IMR-90 (cell line): ENCODE results near the gene CCR5AS.

Experiments
- ATAC-seq: fragments of 200-7000 bp; cut with Tn5 transposase; 2 replicates; pipeline ENCODE4 v1.9.1; 2020; ENCODE audit warnings: low read depth, mild to moderate bottlenecking, moderate library complexity
- BruUV-seq: library from RNA; stranded (reverse); fragments of 400-500 nt; replicated peaks from 2 replicates; lab custom pipeline; 2021; lab: Mats Ljungman, UMichigan
- CTCF ChIA-PET: fragments of 300-600 bp; formaldehyde crosslinking; extraction: SDS; loops from one replicate; lab custom pipeline; 2021; ENCODE audit warnings: antibody characterized with exemption; lab: Yijun Ruan, JAX
- POLR2A ChIA-PET: fragments of 300-600 bp; sonication (Branson Sonifier 250); formaldehyde crosslinking; loops from one replicate; lab custom pipeline; 2022; ENCODE audit warnings: antibody characterized with exemption; ENCODE audit not compliant: unreplicated experiment; lab: Charles Lee
- DNase-seq: peaks from one replicate; pipeline ENCODE4 v3.0.0; 2013
- H2AFZ ChIP-seq: replicated peaks from 2 replicates; pipeline ENCODE3; 2013; ENCODE audit warnings: low read length, mild to moderate bottlenecking; ENCODE audit not compliant: poor library complexity
- H2AK5ac ChIP-seq: 2 replicates; pipeline ENCODE4 v1.6.1; 2013; ENCODE audit warnings: low read depth, low read length, inconsistent platforms
- H2AK9ac ChIP-seq: replicated peaks from 2 replicates; pipeline ENCODE3; 2013; ENCODE audit warnings: mild to moderate bottlenecking, low read depth, low read length, moderate library complexity; ENCODE audit not compliant: poor library complexity
- H2BK120ac ChIP-seq: 2 replicates; pipeline ENCODE4 v1.6.1; 2013; ENCODE audit warnings: low read depth, low read length, inconsistent platforms
- H2BK15ac ChIP-seq: 3 replicates; pipeline ENCODE4 v1.6.1; 2013; ENCODE audit warnings: low read depth, low read length, inconsistent platforms
- H2BK20ac ChIP-seq: 2 replicates; pipeline ENCODE4 v1.6.1; 2013; ENCODE audit warnings: low read depth, mild to moderate bottlenecking, inconsistent platforms, low read length, moderate library complexity
- H2BK5ac ChIP-seq: 2 replicates; pipeline ENCODE4 v1.6.1; 2013; ENCODE audit warnings: mild to moderate bottlenecking, low read depth, low read length, inconsistent platforms; ENCODE audit not compliant: poor library complexity, severe bottlenecking
- H3K14ac ChIP-seq: replicated peaks from 2 replicates; pipeline ENCODE4 v1.6.1; 2013; ENCODE audit warnings: low read depth, low read length, inconsistent platforms
- H3K18ac ChIP-seq: 2 replicates; pipeline ENCODE4 v1.6.1; 2013; ENCODE audit warnings: low read depth, low read length, control low read depth
- H3K23ac ChIP-seq: 2 replicates; pipeline ENCODE4 v1.6.1; 2013; ENCODE audit warnings: low read depth, low read length, inconsistent platforms
- H3K27ac ChIP-seq: 2 replicates; pipeline ENCODE4 v1.5.1; 2013; ENCODE audit warnings: mild to moderate bottlenecking, control low read depth, low read length; ENCODE audit not compliant: insufficient read depth
- H3K27me3 ChIP-seq: 2 replicates; pipeline ENCODE4 v1.6.1; 2013; ENCODE audit warnings: low read length; ENCODE audit not compliant: control insufficient read depth, insufficient read depth
- H3K36me3 ChIP-seq: 2 replicates; pipeline ENCODE4 v1.6.1; 2013; ENCODE audit warnings: low read length, mixed read lengths; ENCODE audit not compliant: control insufficient read depth, insufficient read depth
- H3K4ac ChIP-seq: 2 replicates; pipeline ENCODE4 v1.6.1; 2013; ENCODE audit warnings: low read depth, low read length, inconsistent platforms
- H3K4me1 ChIP-seq: 2 replicates; pipeline ENCODE4 v1.6.1; 2013; ENCODE audit warnings: low read length, mixed read lengths; ENCODE audit not compliant: control insufficient read depth, insufficient read depth
- H3K4me2 ChIP-seq: 2 replicates; pipeline ENCODE4 v1.6.1; 2013; ENCODE audit warnings: low read depth, mild to moderate bottlenecking, control low read depth, low read length, moderate library complexity
- H3K4me3 ChIP-seq: 2 replicates; pipeline ENCODE4 v1.5.1; 2013; ENCODE audit warnings: low read depth, mild to moderate bottlenecking, control low read depth, low read length, moderate library complexity; ENCODE audit not compliant: insufficient read depth
- H3K56ac ChIP-seq: 2 replicates; pipeline ENCODE4 v1.6.1; 2013; ENCODE audit warnings: low read length, inconsistent platforms; ENCODE audit not compliant: insufficient read depth; ENCODE audit errors: extremely low read depth
- H3K79me1 ChIP-seq, 2 experiments: 2 replicates each; pipeline ENCODE4 v1.6.1; 2013; ENCODE audit warnings: low read length in 2 of 2, inconsistent platforms in 1 of 2, low read depth in 1 of 2
- H3K9ac ChIP-seq: 2 replicates; pipeline ENCODE4 v1.6.1; 2013; ENCODE audit warnings: low read depth, low read length, control low read depth
- H3K9me1 ChIP-seq: 2 replicates; pipeline ENCODE4 v1.6.1; 2013; ENCODE audit warnings: low read length, inconsistent platforms; ENCODE audit not compliant: insufficient read depth
- H3K9me3 ChIP-seq: 2 replicates; pipeline ENCODE4 v1.6.1; 2013; ENCODE audit warnings: low read length; ENCODE audit not compliant: control insufficient read depth, insufficient read depth
- H4K20me1 ChIP-seq: 2 replicates; pipeline ENCODE4 v1.6.1; 2013; ENCODE audit warnings: low read length, inconsistent platforms; ENCODE audit not compliant: insufficient read depth
- H4K5ac ChIP-seq: 2 replicates; pipeline ENCODE4 v1.6.1; 2013; ENCODE audit warnings: mild to moderate bottlenecking, low read depth, low read length, control low read depth
- H4K8ac ChIP-seq, 2 experiments: 2 replicates each; pipeline ENCODE4 v1.6.1; 2013; ENCODE audit warnings: low read depth in 2 of 2, low read length in 2 of 2, control low read depth in 1 of 2, inconsistent platforms in 1 of 2
- H4K91ac ChIP-seq: 2 replicates; pipeline ENCODE4 v1.6.1; 2013; ENCODE audit warnings: low read depth, low read length, inconsistent platforms; ENCODE audit not compliant: insufficient read depth
- BHLHE40 ChIP-seq: fragments of 150-350 bp; IDR thresholded peaks from 2 replicates; pipeline ENCODE4 v1.6.1; 2016; ENCODE audit warnings: mild to moderate bottlenecking, low read depth, low read length
- CEBPB ChIP-seq: IDR thresholded peaks from 2 replicates; pipeline ENCODE4 v1.6.1; 2012; ENCODE audit warnings: low read depth, low read length, improper control_type of control experiment
- CHD1 ChIP-seq: IDR thresholded peaks from 2 replicates; pipeline ENCODE4 v1.6.1; 2012; ENCODE audit warnings: low read depth, low read length, improper control_type of control experiment
- CTCF ChIP-seq: conservative IDR thresholded peaks from 2 replicates; pipeline ENCODE4 v1.5.1; 2012; ENCODE audit warnings: mild to moderate bottlenecking, low read depth, low read length, improper control_type of control experiment
- FOS ChIP-seq: fragments of 150-350 bp; IDR thresholded peaks from 2 replicates; pipeline ENCODE4 v1.6.1; 2016; ENCODE audit warnings: low read depth, low read length
- MXI1 ChIP-seq: IDR thresholded peaks from 2 replicates; pipeline ENCODE4 v1.6.1; 2012; ENCODE audit warnings: low read depth, mild to moderate bottlenecking, low read length, moderate library complexity, borderline replicate concordance
- RFX5 ChIP-seq: IDR thresholded peaks from 2 replicates; pipeline ENCODE4 v1.8.0; 2012; ENCODE audit warnings: low read depth, mild to moderate bottlenecking, low read length, moderate library complexity
- SMC3 ChIP-seq: fragments of 150-350 bp; IDR thresholded peaks from 2 replicates; pipeline ENCODE4 v1.6.1; 2016; ENCODE audit warnings: low read depth, mild to moderate bottlenecking, antibody characterized with exemption, low read length, moderate library complexity
- WGBS, 2 experiments: methylation state at CpG; one replicate each; pipeline versions ENCODE4 v1.1.5 to v1.1.7; 2013; ENCODE audit warnings: missing lambda C conversion rate in 2 of 2; ENCODE audit not compliant: insufficient read length in 1 of 2; ENCODE audit errors: extremely low coverage in 2 of 2; 5-methylcytosine and 5-hydroxymethylcytosine counted together
- dilution Hi-C: fragments of 300-500 bp; cut with HindIII; formaldehyde crosslinking; loops from one replicate; pipeline ENCODE4 v1.14.3; 2018; ENCODE audit warnings: low sequenced_read_pairs; ENCODE audit not compliant: unreplicated experiment
- in situ Hi-C: fragments of 300-500 bp; cut with MboI; formaldehyde crosslinking; loops from 3 replicates; pipeline ENCODE4 v1.14.3; 2019; ENCODE audit warnings: low sequenced_read_pairs, inconsistent platforms, mixed read lengths
- intact Hi-C: fragments of 100-400 bp; cut with micrococcal nuclease; formaldehyde crosslinking; loops from 2 replicates; pipeline ENCODE4 v1.10.0; 2022

The CCR5AS gene

GRCh38 chr3:46456118-46456517, 49.3 kb upstream of the CCR5AS start:
- Histone ChIP-seq H3K4me3 (no peak overlapping the region), H3K4me1 (no peaks in the 10 kb centered on the region), H3K14ac (no peak overlapping the region), H3K9me1 (no peaks in the 10 kb centered on the region), H3K36me3 (no peaks in the 10 kb centered on the region), H4K5ac (no peak overlapping the region), H3K23ac (no peak overlapping the region), H2BK20ac (no peak overlapping the region), H3K4ac (no peak overlapping the region), H2BK5ac (no peak overlapping the region), H2AFZ (no peak overlapping the region), H3K79me1 (no peaks in the 10 kb centered on the region), H4K8ac (no peak overlapping the region), H3K4me2 (no peak overlapping the region), H2AK9ac (no peak overlapping the region), H3K27ac (no peak overlapping the region), H2BK15ac (no peak overlapping the region), H2AK5ac (no peak overlapping the region), H3K18ac (no peak overlapping the region), H4K20me1 (no peaks in the 10 kb centered on the region), H3K9me3 (no peaks in the 10 kb centered on the region), H3K56ac (no peak overlapping the region), H4K91ac (no peak overlapping the region), H3K27me3 (peaks cover 47% of the 10 kb centered on the region), H3K9ac (no peak overlapping the region), H2BK120ac (no peak overlapping the region)
- intact Hi-C loops (no loop called here), in situ Hi-C loops (no loop called here), dilution Hi-C loops (no loop called here)
- no peak for TF ChIP-seq CHD1
- no peak for TF ChIP-seq FOS
- no peak for TF ChIP-seq MXI1
- no peak for TF ChIP-seq CEBPB
- TF ChIP-seq RFX5 = no peak
- no peak for TF ChIP-seq BHLHE40
- no peak for TF ChIP-seq SMC3
- TF ChIP-seq CTCF = no peak
- BruUV-seq = no TSS peak
- ChIA-PET CTCF (no interaction called here), POLR2A (no interaction called here)
- no peak for DNase-seq
- WGBS, 2 experiments = 40% methylated on average over 1 of the region's 14 CpGs; no CpG with 5 or more reads in 1 of the 2 experiments
- no peak for ATAC-seq
